HEK293 (cell line): ENCODE data around the gene CHN2.

Experiments
- CTCF ChIA-PET: fragments of 350-600 bp; formaldehyde crosslinking; extraction: SDS; loops from one replicate; lab custom pipeline; 2021; ENCODE audit warnings: antibody characterized with exemption; lab: Yijun Ruan, JAX
- POLR2A ChIA-PET: fragments of 300-600 bp; formaldehyde crosslinking; extraction: SDS; loops from one replicate; lab custom pipeline; 2020; ENCODE audit warnings: antibody characterized with exemption, inconsistent platforms; lab: Yijun Ruan, JAX
- H3K27ac ChIP-seq: fragments of 200-500 bp; sonication (Bioruptor generic); 2 replicates; pipeline ENCODE4 v1.5.1; 2014; ENCODE audit warnings: low read depth, low read length, control low read depth, inconsistent platforms; ENCODE audit errors: extremely low read depth
- H3K36me3 ChIP-seq, 2 experiments: fragments of 200-500 bp in 1 of 2; sonication (Bioruptor generic) in 1 of 2; 1 replicate in 1 of 2; 2 replicates in 1 of 2; pipeline ENCODE4 v1.5.1; 2014 to 2017; ENCODE audit warnings: inconsistent platforms in 2 of 2, low read length in 2 of 2; ENCODE audit not compliant: control insufficient read depth in 2 of 2, insufficient read depth in 1 of 2
- H3K4me1 ChIP-seq: fragments of 200-500 bp; sonication (Bioruptor generic); 2 replicates; pipeline ENCODE4 v1.5.1; 2014; ENCODE audit warnings: mild to moderate bottlenecking, low read length, inconsistent platforms; ENCODE audit not compliant: control insufficient read depth, insufficient read depth
- H3K4me3 ChIP-seq: 2 replicates; pipeline ENCODE4 v1.5.1; 2011; ENCODE audit warnings: low read depth, mild to moderate bottlenecking, control low read depth, low read length, moderate library complexity
- H3K9me3 ChIP-seq: fragments of 200-500 bp; sonication (Bioruptor generic); 2 replicates; pipeline ENCODE4 v1.5.1; 2014; ENCODE audit warnings: low read depth, low read length, inconsistent platforms; ENCODE audit not compliant: control insufficient read depth, insufficient read depth
- KLF16 ChIP-seq: fragments of 450-650 bp; formaldehyde crosslinking; IDR thresholded peaks from 2 replicates; pipeline ENCODE4 v1.5.1; 2017; ENCODE audit warnings: missing biosample characterization, missing genetic modification characterization
- MYNN ChIP-seq: fragments of 450-650 bp; formaldehyde crosslinking; IDR thresholded peaks from 2 replicates; pipeline ENCODE4 v1.5.1; 2016; ENCODE audit warnings: missing biosample characterization, missing genetic modification characterization, borderline replicate concordance
- OVOL3 ChIP-seq: fragments of 450-650 bp; formaldehyde crosslinking; IDR thresholded peaks from 2 replicates; pipeline ENCODE4 v1.5.1; 2016; ENCODE audit warnings: missing biosample characterization, missing genetic modification characterization
- PATZ1 ChIP-seq: fragments of 450-650 bp; formaldehyde crosslinking; IDR thresholded peaks from 2 replicates; pipeline ENCODE4 v1.5.1; 2016; ENCODE audit warnings: missing biosample characterization, missing genetic modification characterization
- RBAK ChIP-seq: fragments of 450-650 bp; formaldehyde crosslinking; IDR thresholded peaks from 2 replicates; pipeline ENCODE4 v1.5.1; 2016; ENCODE audit warnings: missing biosample characterization, missing genetic modification characterization
- YY1 ChIP-seq: fragments of 450-650 bp; formaldehyde crosslinking; IDR thresholded peaks from 2 replicates; pipeline ENCODE4 v1.5.1; 2018; ENCODE audit warnings: missing biosample characterization, missing genetic modification characterization
- YY2 ChIP-seq: fragments of 450-650 bp; formaldehyde crosslinking; IDR thresholded peaks from 2 replicates; pipeline ENCODE4 v1.5.1; 2016; ENCODE audit warnings: missing biosample characterization, missing genetic modification characterization
- ZBTB48 ChIP-seq: fragments of 450-650 bp; formaldehyde crosslinking; IDR thresholded peaks from 2 replicates; pipeline ENCODE4 v1.5.1; 2016; ENCODE audit warnings: missing biosample characterization, missing genetic modification characterization
- ZNF132 ChIP-seq: fragments of 450-650 bp; formaldehyde crosslinking; IDR thresholded peaks from 2 replicates; pipeline ENCODE4 v1.5.1; 2017; ENCODE audit warnings: missing biosample characterization, missing genetic modification characterization, borderline replicate concordance
- ZNF133 ChIP-seq: fragments of 450-650 bp; formaldehyde crosslinking; IDR thresholded peaks from 2 replicates; pipeline ENCODE4 v1.5.1; 2016; ENCODE audit warnings: missing biosample characterization, missing genetic modification characterization
- ZNF24 ChIP-seq: fragments of 450-650 bp; formaldehyde crosslinking; IDR thresholded peaks from 2 replicates; pipeline ENCODE4 v1.5.1; 2016; ENCODE audit warnings: missing biosample characterization, missing genetic modification characterization
- ZNF302 ChIP-seq: fragments of 450-650 bp; formaldehyde crosslinking; IDR thresholded peaks from 2 replicates; pipeline ENCODE4 v1.5.1; 2016; ENCODE audit warnings: missing biosample characterization, missing genetic modification characterization, low read depth
- ZNF404 ChIP-seq: fragments of 450-650 bp; formaldehyde crosslinking; IDR thresholded peaks from 2 replicates; pipeline ENCODE4 v1.5.1; 2017; ENCODE audit warnings: missing biosample characterization, missing genetic modification characterization
- ZNF423 ChIP-seq: fragments of 450-650 bp; formaldehyde crosslinking; IDR thresholded peaks from 2 replicates; pipeline ENCODE4 v1.5.1; 2016; ENCODE audit warnings: missing biosample characterization, missing genetic modification characterization
- ZNF48 ChIP-seq: fragments of 450-650 bp; formaldehyde crosslinking; IDR thresholded peaks from 2 replicates; pipeline ENCODE4 v1.5.1; 2016; ENCODE audit warnings: missing biosample characterization, missing genetic modification characterization
- ZNF610 ChIP-seq: fragments of 450-650 bp; formaldehyde crosslinking; IDR thresholded peaks from 2 replicates; pipeline ENCODE4 v1.5.1; 2016; ENCODE audit warnings: missing biosample characterization, missing genetic modification characterization, borderline replicate concordance
- ZNF658 ChIP-seq: fragments of 450-650 bp; formaldehyde crosslinking; IDR thresholded peaks from 2 replicates; pipeline ENCODE4; 2016; ENCODE audit warnings: missing biosample characterization, missing genetic modification characterization
- ZNF670 ChIP-seq: fragments of 450-650 bp; formaldehyde crosslinking; IDR thresholded peaks from 2 replicates; pipeline ENCODE4 v1.5.1; 2016; ENCODE audit warnings: missing biosample characterization, missing genetic modification characterization, low read depth
- ZNF747 ChIP-seq: fragments of 450-650 bp; formaldehyde crosslinking; IDR thresholded peaks from 2 replicates; pipeline ENCODE4 v1.5.1; 2016; ENCODE audit warnings: missing biosample characterization, missing genetic modification characterization
- ZSCAN18 ChIP-seq: fragments of 450-650 bp; formaldehyde crosslinking; IDR thresholded peaks from 2 replicates; pipeline ENCODE4 v1.5.1; 2016; ENCODE audit warnings: missing biosample characterization, missing genetic modification characterization
- TF ChIP-seq, protein P1 (sequence below): fragments of 450-650 bp; formaldehyde crosslinking; IDR thresholded peaks from 2 replicates; pipeline ENCODE4 v1.5.1; 2016; ENCODE audit warnings: missing biosample characterization, missing genetic modification characterization, borderline replicate concordance

Gene CHN2

DNA sequence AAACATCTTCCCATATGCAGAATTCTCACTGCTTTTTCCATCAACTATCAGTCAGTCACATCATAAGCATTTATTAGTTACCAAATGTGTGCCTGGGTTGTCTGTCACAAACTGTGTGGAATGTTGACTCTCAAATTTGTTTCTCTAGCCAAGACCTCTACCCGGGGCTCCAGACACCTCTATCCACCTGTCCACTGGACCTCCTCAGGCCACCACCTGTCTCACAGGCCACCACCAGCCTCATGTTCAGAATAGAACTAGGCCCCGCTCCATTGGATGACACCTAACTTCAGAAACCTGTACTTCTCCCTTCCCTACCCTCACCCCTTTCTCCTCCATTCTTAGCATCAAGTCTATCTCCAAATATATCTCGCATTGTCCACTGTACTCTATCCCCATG lies 176.9 kb downstream of the CHN2 start (continued):
- TF ChIP-seq ZNF48 (tag by site-specific recombination) = no peak

DNA sequence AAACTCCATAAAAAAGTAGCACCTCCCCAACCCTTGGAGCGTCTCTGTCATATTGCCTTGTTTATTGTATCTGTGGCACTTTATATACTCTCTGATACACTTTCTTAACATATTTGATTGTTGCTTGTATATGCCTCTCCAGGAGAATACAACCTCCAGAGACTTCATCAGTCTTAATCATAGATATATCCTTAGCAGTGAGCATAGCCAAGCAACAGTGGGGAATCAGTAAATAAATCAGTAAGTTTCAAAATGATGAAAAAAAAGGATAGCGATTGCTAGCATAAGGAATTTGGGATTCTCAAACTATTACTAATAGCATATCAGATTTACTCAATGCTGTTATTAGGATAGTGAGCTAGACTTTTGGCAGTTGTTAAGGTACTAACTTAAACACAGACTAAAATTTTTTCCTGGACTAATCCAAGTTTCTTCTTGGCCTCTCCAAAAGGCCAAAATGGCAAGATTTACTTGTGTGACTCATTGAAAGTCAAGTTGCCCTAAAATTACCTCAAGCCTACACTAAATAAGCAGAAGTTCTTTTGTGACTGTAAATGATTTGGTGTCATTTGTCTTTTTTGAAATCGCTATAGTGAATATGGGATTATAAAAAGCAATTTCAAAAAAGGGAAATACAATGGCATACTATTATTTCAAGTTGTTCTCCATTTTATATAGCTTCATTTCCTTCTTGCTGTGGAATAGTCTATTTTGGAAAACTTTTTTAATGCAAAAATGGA lies 177.9 kb downstream of the CHN2 start:
- ChIA-PET POLR2A (no interaction called here), CTCF (interaction anchor here (1.0 kb wide), 1 partner anchor 67 kb away, joined by 3 read pairs; no protein-coding TSS in a partner anchor)
- TF ChIP-seq YY2 (tag by site-specific recombination) (no peak), YY1 (no peak), ZBTB48 (tag by site-specific recombination) (no peak), ZNF132 (tag by site-specific recombination) (no peak), ZNF404 (tag by site-specific recombination) (no peak), ZNF670 (no peak), KLF16 (tag by site-specific recombination) (no peak), RBAK (no peak), ZNF747 (no peak), ZNF658 (tag by site-specific recombination) (no peak), OVOL3 (tag by site-specific recombination) (no peak), MYNN (tag by site-specific recombination) (no peak), ZNF423 (tag by site-specific recombination) (no peak), ZNF133 (tag by site-specific recombination) (no peak), ZNF302 (tag by site-specific recombination) (no peak), ZNF610 (tag by site-specific recombination) (no peak), ZSCAN18 (tag by site-specific recombination) (no peak), ZNF24 (tag by site-specific recombination) (no peak), PATZ1 (tag by site-specific recombination) (no peak)
- TF ChIP-seq, protein P1, sequence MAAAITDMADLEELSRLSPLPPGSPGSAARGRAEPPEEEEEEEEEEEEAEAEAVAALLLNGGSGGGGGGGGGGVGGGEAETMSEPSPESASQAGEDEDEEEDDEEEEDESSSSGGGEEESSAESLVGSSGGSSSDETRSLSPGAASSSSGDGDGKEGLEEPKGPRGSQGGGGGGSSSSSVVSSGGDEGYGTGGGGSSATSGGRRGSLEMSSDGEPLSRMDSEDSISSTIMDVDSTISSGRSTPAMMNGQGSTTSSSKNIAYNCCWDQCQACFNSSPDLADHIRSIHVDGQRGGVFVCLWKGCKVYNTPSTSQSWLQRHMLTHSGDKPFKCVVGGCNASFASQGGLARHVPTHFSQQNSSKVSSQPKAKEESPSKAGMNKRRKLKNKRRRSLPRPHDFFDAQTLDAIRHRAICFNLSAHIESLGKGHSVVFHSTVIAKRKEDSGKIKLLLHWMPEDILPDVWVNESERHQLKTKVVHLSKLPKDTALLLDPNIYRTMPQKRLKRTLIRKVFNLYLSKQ = no peak
- peaks cover 7% of the 10 kb centered on the region for H3K4me1 ChIP-seq
- no peak overlapping the region for H3K4me3 ChIP-seq
- no peaks in the 10 kb centered on the region for H3K36me3 ChIP-seq
- no peaks in the 10 kb centered on the region for H3K9me3 ChIP-seq
- H3K27ac ChIP-seq = no peak overlapping the region
